GM12875 (cell line): ENCODE results near the gene IGSF5.
"Not testable (repeated sequence)": the region's sequence is repeated elsewhere in the genome, so short reads cannot be mapped to it uniquely, and the experiment has no call there.

Experiments
- H3K4me3 ChIP-seq: one replicate; pipeline ENCODE4 v1.5.1; 2011; ENCODE audit warnings: low read depth, low read length, control low read depth
- CTCF ChIP-seq: IDR thresholded peaks from 2 replicates; pipeline ENCODE4 v1.5.1; 2011; ENCODE audit warnings: low read depth, mild to moderate bottlenecking, control low read depth, inconsistent platforms, low read length, moderate library complexity, borderline replicate concordance; ENCODE audit not compliant: insufficient read depth

Gene IGSF5

GRCh38 chr21:39744883-39745282 is at the start of gene IGSF5:
IGSF5 (plus strand) TSS chr21:39745183; CDS start chr21:39745510, 327 bp downstream.
- not testable (repeated sequence) for H3K4me3 ChIP-seq

- TF ChIP-seq CTCF, result no peak
- H3K4me3 ChIP-seq, result no peak overlapping the region
Measured at GRCh38 chr21:39696196-39696595, 48.8 kb upstream of the IGSF5 start.

- TF ChIP-seq CTCF, result no peak
- H3K4me3 ChIP-seq, result no peak overlapping the region
Measured at GRCh38 chr21:39696618-39697017, 48.4 kb upstream of the IGSF5 start.

- H3K4me3 ChIP-seq, result no peak overlapping the region
- TF ChIP-seq CTCF, result no peak
Measured at GRCh38 chr21:39700318-39700717, 44.7 kb upstream of the IGSF5 start.

GRCh38 chr21:39703578-39703977 is 41.4 kb upstream of the IGSF5 start:
- TF ChIP-seq CTCF, result no peak
- no peak overlapping the region for H3K4me3 ChIP-seq

GRCh38 chr21:39705849-39706248 is 39.1 kb upstream of the IGSF5 start:
- no peak overlapping the region for H3K4me3 ChIP-seq
- TF ChIP-seq CTCF, result no peak

GRCh38 chr21:39707316-39707715 is 37.7 kb upstream of the IGSF5 start:
- H3K4me3 ChIP-seq, result no peak overlapping the region
- no peak for TF ChIP-seq CTCF

GRCh38 chr21:39710866-39711265 is 34.1 kb upstream of the IGSF5 start:
- no peak for TF ChIP-seq CTCF
- no peak overlapping the region for H3K4me3 ChIP-seq
